Measurements from ENCODE around the gene WDHD1.

WDHD1 gene

DNA sequence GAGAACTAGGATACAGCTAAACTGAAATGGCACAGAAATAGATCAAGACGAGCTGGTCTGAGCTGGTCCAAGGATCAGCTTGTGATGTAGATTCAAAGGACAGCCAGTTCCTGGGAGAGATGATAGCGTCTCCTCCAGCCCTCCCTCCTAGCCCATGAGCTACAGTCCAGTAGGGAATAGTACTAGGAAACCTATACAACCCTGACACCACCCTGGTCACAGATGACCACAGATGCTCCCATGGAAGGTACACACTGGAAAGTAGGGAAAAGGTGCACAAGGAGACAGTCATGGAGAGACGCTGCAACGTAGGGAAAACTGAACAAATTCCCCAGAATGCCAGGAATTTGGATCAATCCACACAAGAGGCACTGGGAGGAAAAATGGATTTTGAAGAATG, 131.2 kb downstream of the WDHD1 start:
- TF ChIP-seq, protein P1, sequence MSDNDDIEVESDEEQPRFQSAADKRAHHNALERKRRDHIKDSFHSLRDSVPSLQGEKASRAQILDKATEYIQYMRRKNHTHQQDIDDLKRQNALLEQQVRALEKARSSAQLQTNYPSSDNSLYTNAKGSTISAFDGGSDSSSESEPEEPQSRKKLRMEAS (IDR thresholded peaks at IDR 0.05; ENCODE audit: low read depth, low read length), result no peak
- TF ChIP-seq, protein P2, sequence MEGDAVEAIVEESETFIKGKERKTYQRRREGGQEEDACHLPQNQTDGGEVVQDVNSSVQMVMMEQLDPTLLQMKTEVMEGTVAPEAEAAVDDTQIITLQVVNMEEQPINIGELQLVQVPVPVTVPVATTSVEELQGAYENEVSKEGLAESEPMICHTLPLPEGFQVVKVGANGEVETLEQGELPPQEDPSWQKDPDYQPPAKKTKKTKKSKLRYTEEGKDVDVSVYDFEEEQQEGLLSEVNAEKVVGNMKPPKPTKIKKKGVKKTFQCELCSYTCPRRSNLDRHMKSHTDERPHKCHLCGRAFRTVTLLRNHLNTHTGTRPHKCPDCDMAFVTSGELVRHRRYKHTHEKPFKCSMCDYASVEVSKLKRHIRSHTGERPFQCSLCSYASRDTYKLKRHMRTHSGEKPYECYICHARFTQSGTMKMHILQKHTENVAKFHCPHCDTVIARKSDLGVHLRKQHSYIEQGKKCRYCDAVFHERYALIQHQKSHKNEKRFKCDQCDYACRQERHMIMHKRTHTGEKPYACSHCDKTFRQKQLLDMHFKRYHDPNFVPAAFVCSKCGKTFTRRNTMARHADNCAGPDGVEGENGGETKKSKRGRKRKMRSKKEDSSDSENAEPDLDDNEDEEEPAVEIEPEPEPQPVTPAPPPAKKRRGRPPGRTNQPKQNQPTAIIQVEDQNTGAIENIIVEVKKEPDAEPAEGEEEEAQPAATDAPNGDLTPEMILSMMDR (IDR thresholded peaks at IDR 0.05; ENCODE audit: low read depth, low read length), result no peak
- TF ChIP-seq MYC (IDR thresholded peaks at IDR 0.05; ENCODE audit: low read depth, low read length) (no peak), POLR2A (IDR thresholded peaks at IDR 0.05; ENCODE audit: extremely low read depth, insufficient read length) (no peak)
- no peak overlapping the region for H3K4me3 ChIP-seq (ENCODE audit: low read depth, low read length)
- no peak for DNase-seq (ENCODE audit: low read depth)

DNA sequence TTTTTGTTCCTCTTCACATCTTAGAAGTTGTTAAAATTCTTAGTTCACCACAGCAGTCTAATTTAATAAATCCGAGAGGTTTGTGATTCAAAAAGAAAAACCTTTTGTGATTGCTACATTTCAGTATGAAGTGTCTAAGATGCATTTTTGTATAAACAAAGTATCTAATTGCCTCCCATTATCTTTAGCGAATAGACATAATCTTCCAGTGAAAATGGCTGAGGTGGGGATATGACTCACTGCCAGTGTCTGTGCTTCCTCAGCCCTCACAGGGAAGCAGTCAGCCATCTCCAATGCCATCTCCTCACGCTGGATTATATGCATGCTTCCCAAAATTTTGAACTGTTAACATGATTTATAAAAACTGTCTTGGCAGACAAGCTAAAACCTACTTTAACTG, 131.9 kb downstream of the WDHD1 start:
- TF ChIP-seq POLR2A (IDR thresholded peaks at IDR 0.05; ENCODE audit: extremely low read depth, insufficient read length), result no peak
- TF ChIP-seq, protein P1 (IDR thresholded peaks at IDR 0.05; ENCODE audit: low read depth, low read length), result no peak
- TF ChIP-seq MYC (IDR thresholded peaks at IDR 0.05; ENCODE audit: low read depth, low read length), result no peak
- TF ChIP-seq, protein P2 (IDR thresholded peaks at IDR 0.05; ENCODE audit: low read depth, low read length), result no peak
- no peak overlapping the region for H3K4me3 ChIP-seq (ENCODE audit: low read depth, low read length)
- no peak for DNase-seq (ENCODE audit: low read depth)

DNA sequence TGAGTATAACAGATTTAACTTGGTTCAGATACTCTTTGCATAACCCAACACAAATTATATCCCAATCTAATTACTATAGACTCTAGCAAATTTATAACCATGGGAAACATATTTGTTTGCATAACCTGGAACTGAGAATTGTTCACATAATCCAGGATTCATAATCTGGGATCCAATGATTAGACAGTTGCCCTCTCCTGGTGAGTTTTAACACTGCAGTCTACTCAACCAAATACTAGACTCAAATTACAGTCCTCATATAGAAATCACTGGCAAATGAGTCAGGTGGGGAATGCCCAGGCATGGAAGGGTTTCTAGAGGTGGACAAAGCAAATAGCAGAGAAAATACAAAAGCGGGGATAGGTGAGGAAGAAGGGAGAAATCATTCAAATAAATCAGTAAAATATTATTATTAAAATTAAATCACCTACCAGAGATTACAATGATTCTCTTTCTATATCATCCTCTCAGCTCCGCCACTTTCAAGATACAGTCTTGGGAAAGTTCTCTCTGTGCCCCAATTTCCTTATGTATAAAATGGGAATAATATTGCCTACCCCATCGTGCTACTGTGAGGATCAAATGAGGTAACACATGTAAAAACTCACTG, 133.6 kb downstream of the WDHD1 start:
- peak; percentile 34 for DNase-seq (ENCODE audit: low read depth)
- TF ChIP-seq, protein P2 (IDR thresholded peaks at IDR 0.05; ENCODE audit: low read depth, low read length), result peak; percentile 65
- TF ChIP-seq, protein P1 (IDR thresholded peaks at IDR 0.05; ENCODE audit: low read depth, low read length), result no peak
- H3K4me3 ChIP-seq (ENCODE audit: low read depth, low read length), result no peak overlapping the region

DNA sequence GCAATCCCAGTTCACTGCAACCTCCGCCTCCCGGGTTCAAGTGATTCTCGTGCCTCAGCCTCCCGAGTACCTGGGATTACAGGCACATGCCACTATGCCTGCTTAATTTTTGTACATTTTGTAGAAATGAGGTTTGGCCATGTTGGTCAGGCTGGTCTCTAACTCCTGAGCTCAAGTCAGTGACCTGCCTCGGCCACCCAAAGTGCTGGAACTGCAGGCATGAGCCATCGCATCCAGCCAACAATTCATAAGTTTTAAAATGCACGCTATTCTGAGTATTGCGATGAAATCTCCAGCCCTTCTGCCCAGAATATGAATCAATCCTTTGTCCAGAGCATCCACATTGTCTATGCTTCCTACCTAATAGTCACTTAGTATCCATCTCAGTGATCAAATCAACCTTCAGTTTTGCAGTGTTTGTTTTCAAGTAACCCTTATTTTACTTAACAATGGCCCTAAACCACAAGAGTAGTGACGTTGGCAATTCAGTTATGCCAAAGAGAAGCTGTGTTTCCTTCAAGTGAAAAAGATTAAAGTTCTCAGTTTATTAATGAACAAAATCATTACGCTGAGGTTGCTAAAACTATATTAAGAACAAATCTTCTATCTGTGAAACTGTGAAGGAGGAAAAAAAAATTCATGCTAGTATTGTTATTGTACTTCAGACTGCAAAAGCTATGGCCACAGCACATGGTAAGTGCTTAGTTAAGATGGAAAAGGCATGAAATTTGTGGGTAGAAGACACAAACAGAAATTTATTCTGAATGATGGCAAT, 135.2 kb downstream of the WDHD1 start:
- no peak overlapping the region for H3K4me3 ChIP-seq (ENCODE audit: low read depth, low read length)
- TF ChIP-seq MYC (IDR thresholded peaks at IDR 0.05; ENCODE audit: low read depth, low read length), result no peak
- no peak for TF ChIP-seq POLR2A (IDR thresholded peaks at IDR 0.05; ENCODE audit: extremely low read depth, insufficient read length)
- TF ChIP-seq, protein P1 (IDR thresholded peaks at IDR 0.05; ENCODE audit: low read depth, low read length), result no peak
- TF ChIP-seq, protein P2 (IDR thresholded peaks at IDR 0.05; ENCODE audit: low read depth, low read length), result no peak
- DNase-seq (ENCODE audit: low read depth), result no peak

DNA sequence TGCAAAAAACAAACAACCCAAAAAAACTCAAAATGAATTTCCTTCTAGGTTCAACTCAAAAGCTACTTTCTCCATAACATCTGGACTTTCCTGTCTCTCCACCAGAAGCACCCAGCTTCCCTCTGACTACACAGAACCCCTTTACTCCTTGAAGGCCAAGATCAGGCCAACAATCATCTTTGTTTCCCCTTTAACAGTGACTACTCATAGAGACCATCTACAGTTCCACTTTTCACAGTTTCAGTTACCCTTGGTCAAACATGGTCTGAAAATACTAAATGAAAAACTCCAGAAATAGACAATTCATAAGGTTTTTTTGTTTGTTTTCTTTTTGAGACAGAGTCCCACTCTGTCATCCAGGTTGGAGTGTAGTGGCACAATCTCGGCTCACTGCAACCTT, 136.1 kb downstream of the WDHD1 start:
- no peak overlapping the region for H3K4me3 ChIP-seq (ENCODE audit: low read depth, low read length)
- TF ChIP-seq, protein P2 (IDR thresholded peaks at IDR 0.05; ENCODE audit: low read depth, low read length), result no peak
- no peak for TF ChIP-seq MYC (IDR thresholded peaks at IDR 0.05; ENCODE audit: low read depth, low read length)
- TF ChIP-seq, protein P1 (IDR thresholded peaks at IDR 0.05; ENCODE audit: low read depth, low read length), result no peak
- DNase-seq (ENCODE audit: low read depth), result no peak
